ENCODE measurements around the gene TMEM185B. TPM values are rescaled to one million over a fixed set of nuclear protein-coding genes. Genes with fewer than 3 reads are reported as not detected.
A peak's percentile ranks its signal among the peaks of the same experiment; 100 is the strongest.

TMEM185B gene
- total RNA-seq, result 10 to 100 TPM; 18.3 to 35.6 (median 23.6) TPM
- 1 to 10 TPM; 3.9 to 5.5 (median 4.0) TPM for polyA plus RNA-seq
- long read RNA-seq, donor 1, transcript TMEM185B-201 (1 exons, 2,131 nt), result major isoform, 13 of 13 reads
- long read RNA-seq, donor 1, partial matches to known transcripts, result 0 of 13 reads
- long read RNA-seq, donor 1, other reads (novel, unspliced or antisense), result 0 of 13 reads
- long read RNA-seq, donor 2, transcript TMEM185B-201 (1 exons, 2,131 nt), result major isoform, 19 of 19 reads
- long read RNA-seq, donor 2, partial matches to known transcripts, result 0 of 19 reads
- long read RNA-seq, donor 2, other reads (novel, unspliced or antisense), result 0 of 19 reads

- Histone ChIP-seq H3K36me3 (peaks cover 0 to 25% (median 6%) of the 10 kb centered on the region in 6 donors), H3K4me3 (peak within 1 kb of the TSS; percentile 45 to 74 (median 63)), H3K27ac (peak within 1 kb of the TSS; percentile 87 to 98 (median 95)), H3K9me3 (peaks cover 0 to 6% (median 0%) of the 10 kb centered on the region in 8 donors), H3K4me1 (peaks cover 13 to 73% (median 42%) of the 10 kb centered on the region in 6 donors), H3K27me3 (replicated peaks in 1 of 7) (no peaks in the 10 kb centered on the region)
- WGBS, 5 donors, result 2 to 8% (median 4%) methylated on average over 45 to 108 of the region's 108 CpGs
- peak; percentile 98 for DNase-seq
- intact Hi-C loops (cut with DNase I; ENCODE audit: low total_unique reads), result no loop called here
- TF ChIP-seq POLR2A (IDR thresholded peaks at IDR 0.05) (peak in 1 of 3 donors; percentile 35), POLR2AphosphoS5 (IDR thresholded peaks at IDR 0.05) (peak; percentile 86 to 90 (median 86)), CTCF (IDR thresholded peaks at IDR 0.05 in 8 of 11, conservative IDR thresholded peaks at IDR 0.05 in 3 of 11) (peak in 9 of 11 experiments; percentile 10 to 76 (median 48))
Measured at GRCh38 chr2:120223034-120223912, at the start of gene TMEM185B. TSS of gene TMEM185B (minus strand) at chr2:120223400. CDS start at chr2:120222976, 424 bp downstream.

GRCh38 chr2:120271711-120272379 lies 48.6 kb upstream of the TMEM185B start:
- H3K27ac ChIP-seq, result no peak overlapping the region
- H3K36me3 ChIP-seq, result peaks cover 0 to 12% (median 0%) of the 10 kb centered on the region in 6 donors
- H3K4me1 ChIP-seq, result peaks cover 0 to 92% (median 54%) of the 10 kb centered on the region in 6 donors
- H3K4me3 ChIP-seq, result no peak overlapping the region
- intact Hi-C loops (cut with DNase I; ENCODE audit: low total_unique reads), result no loop called here
- peaks cover 0 to 6% (median 0%) of the 10 kb centered on the region in 8 donors for H3K9me3 ChIP-seq
- WGBS, 5 donors, result 84 to 100% (median 93%) methylated on average over 1 of the region's 1 CpG
- DNase-seq, result no peak
- TF ChIP-seq POLR2AphosphoS5 (IDR thresholded peaks at IDR 0.05) (no peak), POLR2A (IDR thresholded peaks at IDR 0.05) (no peak), CTCF (IDR thresholded peaks at IDR 0.05 in 8 of 11, conservative IDR thresholded peaks at IDR 0.05 in 3 of 11) (no peak)
- H3K27me3 ChIP-seq (replicated peaks in 1 of 7), result no peaks in the 10 kb centered on the region

GRCh38 chr2:120269816-120270215 lies 46.6 kb upstream of the TMEM185B start:
- H3K27me3 ChIP-seq (replicated peaks in 1 of 7), result no peaks in the 10 kb centered on the region
- no peak overlapping the region for H3K27ac ChIP-seq
- TF ChIP-seq POLR2A (IDR thresholded peaks at IDR 0.05), result no peak
- peaks cover 0 to 12% (median 0%) of the 10 kb centered on the region in 6 donors for H3K36me3 ChIP-seq
- peaks cover 0 to 6% (median 0%) of the 10 kb centered on the region in 8 donors for H3K9me3 ChIP-seq
- peaks cover 0 to 92% (median 53%) of the 10 kb centered on the region in 6 donors for H3K4me1 ChIP-seq
- WGBS, 5 donors, result 13 to 30% (median 17%) methylated on average over 1 of the region's 1 CpG
- intact Hi-C loops (cut with DNase I; ENCODE audit: low total_unique reads), result no loop called here
- H3K4me3 ChIP-seq, result no peak overlapping the region
- no peak for DNase-seq

- H3K4me3 ChIP-seq, result peak overlapping the region in 1 of 8 donors; percentile 13
- intact Hi-C loops (cut with DNase I; ENCODE audit: low total_unique reads), result no loop called here
- H3K36me3 ChIP-seq, result peaks cover 0 to 12% (median 0%) of the 10 kb centered on the region in 6 donors
- 69 to 83% (median 74%) methylated on average over 11 of the region's 11 CpGs for WGBS, 5 donors
- H3K9me3 ChIP-seq, result peaks cover 0 to 6% (median 0%) of the 10 kb centered on the region in 8 donors
- H3K4me1 ChIP-seq, result peaks cover 0 to 95% (median 55%) of the 10 kb centered on the region in 6 donors
- H3K27me3 ChIP-seq (replicated peaks in 1 of 7), result no peaks in the 10 kb centered on the region
- DNase-seq, result no peak
- peak overlapping the region in 5 of 8 donors; percentile 12 to 54 (median 31) for H3K27ac ChIP-seq
- no peak for TF ChIP-seq CTCF (IDR thresholded peaks at IDR 0.05 in 8 of 11, conservative IDR thresholded peaks at IDR 0.05 in 3 of 11)
- no peak for TF ChIP-seq POLR2AphosphoS5 (IDR thresholded peaks at IDR 0.05)
- TF ChIP-seq POLR2A (IDR thresholded peaks at IDR 0.05), result no peak
Measured at GRCh38 chr2:120269076-120269744, 46.0 kb upstream of the TMEM185B start.
